ENCODE measurements around the gene CBL. TPM values are rescaled to one million over a fixed set of nuclear protein-coding genes. Genes with fewer than 3 reads are reported as not detected.
"Not testable (repeated sequence)": the region's sequence is repeated elsewhere in the genome, so short reads cannot be mapped to it uniquely, and the experiment has no call there.

CBL gene
- total and polyA plus RNA-seq, 3 donors from 2014 or later = 58.5 to 65.7 (median 59.3) TPM

DNA sequence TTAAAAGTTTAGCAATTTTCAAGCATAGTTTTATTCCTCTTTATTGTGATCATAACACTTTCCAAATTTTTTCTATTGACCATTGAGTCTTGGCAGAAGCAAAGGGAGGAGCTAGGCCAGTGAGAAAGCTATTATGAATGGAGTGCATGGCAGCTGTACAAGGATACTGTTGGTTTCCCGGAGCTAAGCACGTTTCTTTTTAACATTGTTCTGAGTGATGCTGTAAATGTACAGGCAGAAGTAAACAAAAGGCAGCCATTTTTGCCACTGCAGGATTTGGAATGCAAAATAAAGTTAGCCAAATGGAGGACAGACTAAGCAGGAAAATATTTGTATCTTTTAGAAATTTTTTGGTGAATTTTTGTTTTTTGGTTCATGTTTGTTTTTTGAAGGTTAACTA is 16.2 kb downstream of the CBL start:
- TF ChIP-seq, protein P1, sequence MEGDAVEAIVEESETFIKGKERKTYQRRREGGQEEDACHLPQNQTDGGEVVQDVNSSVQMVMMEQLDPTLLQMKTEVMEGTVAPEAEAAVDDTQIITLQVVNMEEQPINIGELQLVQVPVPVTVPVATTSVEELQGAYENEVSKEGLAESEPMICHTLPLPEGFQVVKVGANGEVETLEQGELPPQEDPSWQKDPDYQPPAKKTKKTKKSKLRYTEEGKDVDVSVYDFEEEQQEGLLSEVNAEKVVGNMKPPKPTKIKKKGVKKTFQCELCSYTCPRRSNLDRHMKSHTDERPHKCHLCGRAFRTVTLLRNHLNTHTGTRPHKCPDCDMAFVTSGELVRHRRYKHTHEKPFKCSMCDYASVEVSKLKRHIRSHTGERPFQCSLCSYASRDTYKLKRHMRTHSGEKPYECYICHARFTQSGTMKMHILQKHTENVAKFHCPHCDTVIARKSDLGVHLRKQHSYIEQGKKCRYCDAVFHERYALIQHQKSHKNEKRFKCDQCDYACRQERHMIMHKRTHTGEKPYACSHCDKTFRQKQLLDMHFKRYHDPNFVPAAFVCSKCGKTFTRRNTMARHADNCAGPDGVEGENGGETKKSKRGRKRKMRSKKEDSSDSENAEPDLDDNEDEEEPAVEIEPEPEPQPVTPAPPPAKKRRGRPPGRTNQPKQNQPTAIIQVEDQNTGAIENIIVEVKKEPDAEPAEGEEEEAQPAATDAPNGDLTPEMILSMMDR (IDR thresholded peaks at IDR 0.05) = no peak
- TF ChIP-seq POLR2A (IDR thresholded peaks at IDR 0.05) = no peak
- Histone ChIP-seq H3K4me3 (no peak overlapping the region), H3K27me3 (no peaks in the 10 kb centered on the region), H3K9me3 (no peaks in the 10 kb centered on the region), H3K27ac (no peak overlapping the region), H3K36me3 (ENCODE audit: low read depth, missing control alignments) (no peaks in the 10 kb centered on the region), H3K4me1 (no peaks in the 10 kb centered on the region)
- no peak for DNase-seq
- intact Hi-C loops (cut with DNase I; ENCODE audit: low total_unique reads) = no loop called here
- WGBS, 2 donors = 18 to 30% methylated on average over 2 of the region's 2 CpGs

DNA sequence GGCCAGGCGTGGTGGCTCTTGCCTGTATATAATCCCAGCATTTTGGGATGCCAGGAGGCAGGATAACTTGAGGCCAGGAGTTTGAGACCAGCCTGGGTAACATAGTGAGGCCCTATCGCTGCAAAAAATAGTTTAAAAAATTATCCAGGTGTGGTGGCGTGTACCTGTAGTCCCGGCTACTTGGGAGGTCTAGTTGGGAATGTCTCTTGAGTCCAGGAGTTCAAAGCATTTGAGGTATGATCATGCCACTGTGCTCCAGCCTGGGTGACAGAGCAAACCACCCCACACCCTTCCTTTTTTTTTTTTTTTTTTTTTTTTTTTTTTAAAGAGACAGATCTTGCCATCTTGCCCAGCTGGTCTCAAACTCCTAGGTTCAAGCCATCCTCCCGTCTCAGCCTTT is 16.8 kb downstream of the CBL start:
- no peak overlapping the region for H3K4me3 ChIP-seq
- 94 to 95% methylated on average over 5 of the region's 5 CpGs for WGBS, 2 donors
- no peak overlapping the region for H3K27ac ChIP-seq
- no peaks in the 10 kb centered on the region for H3K36me3 ChIP-seq (ENCODE audit: low read depth, missing control alignments)
- TF ChIP-seq, protein P1 (IDR thresholded peaks at IDR 0.05) = no peak
- no peak for TF ChIP-seq POLR2A (IDR thresholded peaks at IDR 0.05)
- no peaks in the 10 kb centered on the region for H3K27me3 ChIP-seq
- no peaks in the 10 kb centered on the region for H3K4me1 ChIP-seq
- intact Hi-C loops (cut with DNase I; ENCODE audit: low total_unique reads) = no loop called here
- DNase-seq = no peak
- no peaks in the 10 kb centered on the region for H3K9me3 ChIP-seq

DNA sequence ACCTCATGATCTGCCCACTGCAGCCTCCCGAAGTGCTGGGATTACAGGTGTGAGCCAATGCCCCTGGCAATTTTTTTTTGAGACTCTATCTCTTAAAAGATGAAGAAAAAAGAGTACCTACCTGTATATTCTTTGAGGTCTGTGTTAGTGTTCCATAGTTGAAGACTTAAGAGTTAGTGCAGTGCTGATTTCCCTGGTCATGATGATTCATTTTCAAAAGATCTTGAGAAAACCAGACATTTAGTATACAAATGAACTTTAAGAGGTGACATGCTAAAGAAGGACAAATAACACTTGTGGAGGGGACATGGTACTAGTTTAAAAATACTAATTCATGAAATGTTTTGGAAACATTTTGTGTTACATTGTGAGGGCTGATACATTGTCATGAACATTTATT is 17.7 kb downstream of the CBL start:
- no peaks in the 10 kb centered on the region for H3K9me3 ChIP-seq
- no peaks in the 10 kb centered on the region for H3K27me3 ChIP-seq
- H3K27ac ChIP-seq = no peak overlapping the region
- TF ChIP-seq POLR2A (IDR thresholded peaks at IDR 0.05) = no peak
- TF ChIP-seq, protein P1 (IDR thresholded peaks at IDR 0.05) = no peak
- intact Hi-C loops (cut with DNase I; ENCODE audit: low total_unique reads) = no loop called here
- no peaks in the 10 kb centered on the region for H3K4me1 ChIP-seq
- no peak overlapping the region for H3K4me3 ChIP-seq
- no peaks in the 10 kb centered on the region for H3K36me3 ChIP-seq (ENCODE audit: low read depth, missing control alignments)
- DNase-seq = no peak
- 94 to 100% methylated on average over 1 of the region's 1 CpG for WGBS, 2 donors

DNA sequence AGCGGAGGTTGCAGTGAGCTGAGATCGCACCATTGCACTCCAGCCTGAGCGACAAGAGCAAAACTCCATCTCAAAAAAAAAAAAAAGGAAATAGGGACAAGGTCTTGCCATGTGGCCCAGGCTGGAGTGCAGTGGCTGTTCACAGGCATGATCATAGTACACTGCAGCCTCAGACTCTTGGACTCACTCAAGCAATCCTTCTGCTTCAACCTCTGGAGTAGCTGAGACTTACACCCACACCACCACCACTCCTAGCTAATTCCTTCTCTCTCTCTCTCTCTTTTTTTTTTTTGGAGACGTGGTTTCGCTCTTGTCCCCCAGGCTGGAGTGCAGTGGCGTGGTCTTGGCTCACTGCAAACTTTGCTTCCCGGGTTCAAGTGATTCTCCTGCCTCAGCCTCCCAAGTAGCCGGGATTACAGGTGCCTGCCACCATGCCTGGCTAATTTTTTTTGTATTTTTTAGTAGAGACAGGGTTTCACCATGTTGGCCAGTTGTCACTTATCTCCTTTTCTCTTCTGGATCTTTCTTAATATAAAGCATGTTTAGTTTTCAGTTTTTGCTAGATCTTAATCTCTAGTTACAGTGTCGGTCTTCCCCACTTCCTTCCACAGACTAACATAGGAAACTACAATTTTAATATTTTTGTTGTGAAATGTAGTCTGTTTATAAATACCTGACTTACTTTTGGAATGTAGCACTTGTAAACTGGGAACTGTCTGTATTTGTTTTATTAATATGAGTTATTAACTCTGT is 22.6 kb downstream of the CBL start:
- H3K4me1 ChIP-seq; H3K36me3 ChIP-seq (ENCODE audit: low read depth, missing control alignments); H3K4me3 ChIP-seq; intact Hi-C loops (cut with DNase I; ENCODE audit: low total_unique reads); H3K9me3 ChIP-seq; H3K27ac ChIP-seq; H3K27me3 ChIP-seq; DNase-seq: not testable (repeated sequence)
- WGBS, 2 donors = 89 to 94% methylated on average over 9 of the region's 9 CpGs

DNA sequence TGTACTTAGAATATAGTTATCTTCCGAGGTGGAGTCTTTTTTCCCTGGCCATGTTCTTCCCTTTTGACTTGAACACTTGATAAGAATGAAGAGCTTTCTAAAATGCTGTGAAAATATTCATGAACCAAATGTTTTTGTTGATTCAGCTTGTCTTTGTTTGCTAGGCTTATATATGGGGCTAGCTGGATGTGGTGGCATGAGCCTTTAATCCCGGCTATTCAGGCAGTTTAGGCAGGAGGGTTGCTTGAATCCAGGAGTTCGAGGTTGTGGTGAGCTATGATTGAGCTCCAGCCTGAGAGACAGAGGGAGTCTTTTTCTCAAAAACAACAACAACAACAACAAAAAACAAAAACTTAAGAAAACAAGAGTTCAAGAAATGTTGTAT is 23.1 kb downstream of the CBL start:
- no peak overlapping the region for H3K4me3 ChIP-seq
- H3K9me3 ChIP-seq = no peaks in the 10 kb centered on the region
- H3K36me3 ChIP-seq (ENCODE audit: low read depth, missing control alignments) = no peaks in the 10 kb centered on the region
- TF ChIP-seq, protein P1 (IDR thresholded peaks at IDR 0.05) = no peak
- TF ChIP-seq POLR2A (IDR thresholded peaks at IDR 0.05) = no peak
- no peaks in the 10 kb centered on the region for H3K27me3 ChIP-seq
- DNase-seq = no peak
- intact Hi-C loops (cut with DNase I; ENCODE audit: low total_unique reads) = no loop called here
- WGBS, 2 donors = 76 to 86% methylated on average over 3 of the region's 3 CpGs
- no peaks in the 10 kb centered on the region for H3K4me1 ChIP-seq
- no peak overlapping the region for H3K27ac ChIP-seq
